Astrocyte (in vitro differentiated cells and primary cell): ENCODE measurements around the gene CALD1.

Experiments
- CTCF ChIP-seq: IDR thresholded peaks from 2 replicates; pipeline ENCODE4 v1.5.1; 2011; ENCODE audit warnings: low read depth, mild to moderate bottlenecking, inconsistent platforms, low read length, moderate library complexity; ENCODE audit not compliant: insufficient read depth
- EZH2 ChIP-seq: IDR thresholded peaks from 2 replicates; pipeline ENCODE4 v1.6.1; 2012; ENCODE audit warnings: mild to moderate bottlenecking, low read length, inconsistent platforms; ENCODE audit not compliant: insufficient read depth

GRCh38 chr7:134777908-134778580 is 1.4 kb upstream of the CALD1 start:
- TF ChIP-seq EZH2 (no peak), CTCF (no peak)
